Smooth muscle cell (in vitro differentiated cells): ENCODE data around the gene ZNF195. TPM values are rescaled to one million over a fixed set of nuclear protein-coding genes. Genes with fewer than 3 reads are reported as not detected.

Source experiments
- DNase-seq: peaks from one replicate; lab custom pipeline; 2025; ENCODE audit not compliant: unreplicated experiment; lab: John Stamatoyannopoulos, UW
- H2AFZ ChIP-seq: fragments of 200-600 bp; sonication (generic); 2 replicates; pipeline ENCODE4 v1.6.0; 2016; ENCODE audit warnings: antibody characterized with exemption, low read depth, mild to moderate bottlenecking
- H3F3A ChIP-seq: fragments of 200-600 bp; sonication (generic); 2 replicates; pipeline ENCODE4 v1.6.0; 2017; ENCODE audit warnings: antibody characterized with exemption, low read depth
- H3K27ac ChIP-seq: fragments of 200-600 bp; sonication (generic); 2 replicates; pipeline ENCODE4 v1.5.1; 2016; ENCODE audit warnings: low read depth, mild to moderate bottlenecking
- H3K27me3 ChIP-seq: fragments of 200-600 bp; sonication (generic); 2 replicates; pipeline ENCODE4 v1.6.1; 2016; ENCODE audit warnings: low read depth, mild to moderate bottlenecking
- H3K36me3 ChIP-seq: fragments of 200-600 bp; sonication (generic); 2 replicates; pipeline ENCODE4 v1.5.1; 2016; ENCODE audit warnings: low read depth
- H3K4me1 ChIP-seq: fragments of 200-600 bp; sonication (generic); 2 replicates; pipeline ENCODE4 v1.5.1; 2016; ENCODE audit warnings: low read depth
- H3K4me2 ChIP-seq: fragments of 200-600 bp; sonication (generic); 2 replicates; pipeline ENCODE4 v1.6.0; 2016; ENCODE audit warnings: mild to moderate bottlenecking
- H3K4me3 ChIP-seq: fragments of 200-600 bp; sonication (generic); 2 replicates; pipeline ENCODE4 v1.5.1; 2016; ENCODE audit warnings: mild to moderate bottlenecking
- H3K79me2 ChIP-seq: fragments of 200-600 bp; sonication (generic); 2 replicates; pipeline ENCODE4 v1.6.0; 2016; ENCODE audit warnings: low read depth, mild to moderate bottlenecking
- H3K9ac ChIP-seq: fragments of 200-600 bp; sonication (generic); 2 replicates; pipeline ENCODE4 v1.6.0; 2016; ENCODE audit warnings: low read depth
- H3K9me3 ChIP-seq: fragments of 200-600 bp; sonication (generic); replicated peaks from 2 replicates; pipeline ENCODE4 v1.5.1; 2016; ENCODE audit warnings: low read depth
- H4K20me1 ChIP-seq: fragments of 200-600 bp; sonication (generic); 2 replicates; pipeline ENCODE4 v1.6.0; 2016; ENCODE audit warnings: low read depth
- WGBS: methylation state at CpG from one replicate; pipeline ENCODE4 v1.1.7; 2016; ENCODE audit warnings: low lambda C conversion rate; 5-methylcytosine and 5-hydroxymethylcytosine counted together
- polyA plus RNA-seq: library from polyadenylated mRNA; unstranded; fragments of >200 nt; fragmentation: Nextera tagmentation; extraction: Ambion mirVana; gene quantifications from 2 replicates; pipeline ENCODE4 v1.2.1, GENCODE V29; 2016
- total RNA-seq: library from RNA; depleted of rRNA; stranded (reverse); fragments of >200 nt; gene quantifications from 2 replicates; pipeline ENCODE4 v1.2.3, GENCODE V29; 2014
- TF ChIP-seq, protein P1 (sequence below): fragments of 200-600 bp; sonication (generic); IDR thresholded peaks from 2 replicates; pipeline ENCODE4 v1.5.1; 2017; ENCODE audit warnings: borderline replicate concordance, mild to moderate bottlenecking, antibody characterized with exemption; ENCODE audit not compliant: insufficient read depth, poor library complexity, severe bottlenecking

Gene ZNF195
- total and polyA plus RNA-seq, 2 experiments from 2014 or later: 12.0 to 22.0 TPM

- Histone ChIP-seq H3K9ac (no peak overlapping the region), H3K27me3 (no peaks in the 10 kb centered on the region), H4K20me1 (peaks cover 37% of the 10 kb centered on the region), H3K27ac (peak overlapping the region; percentile 55), H3K4me2 (peak overlapping the region; percentile 43), H3K9me3 (no peaks in the 10 kb centered on the region), H3K79me2 (peaks cover 77% of the 10 kb centered on the region), H3K4me1 (peaks cover 30% of the 10 kb centered on the region), H3K4me3 (no peak overlapping the region), H3K36me3 (peaks cover 32% of the 10 kb centered on the region), H3F3A (no peaks in the 10 kb centered on the region), H2AFZ (no peak overlapping the region)
- WGBS: 64% methylated on average over 4 of the region's 4 CpGs
- TF ChIP-seq, protein P1, sequence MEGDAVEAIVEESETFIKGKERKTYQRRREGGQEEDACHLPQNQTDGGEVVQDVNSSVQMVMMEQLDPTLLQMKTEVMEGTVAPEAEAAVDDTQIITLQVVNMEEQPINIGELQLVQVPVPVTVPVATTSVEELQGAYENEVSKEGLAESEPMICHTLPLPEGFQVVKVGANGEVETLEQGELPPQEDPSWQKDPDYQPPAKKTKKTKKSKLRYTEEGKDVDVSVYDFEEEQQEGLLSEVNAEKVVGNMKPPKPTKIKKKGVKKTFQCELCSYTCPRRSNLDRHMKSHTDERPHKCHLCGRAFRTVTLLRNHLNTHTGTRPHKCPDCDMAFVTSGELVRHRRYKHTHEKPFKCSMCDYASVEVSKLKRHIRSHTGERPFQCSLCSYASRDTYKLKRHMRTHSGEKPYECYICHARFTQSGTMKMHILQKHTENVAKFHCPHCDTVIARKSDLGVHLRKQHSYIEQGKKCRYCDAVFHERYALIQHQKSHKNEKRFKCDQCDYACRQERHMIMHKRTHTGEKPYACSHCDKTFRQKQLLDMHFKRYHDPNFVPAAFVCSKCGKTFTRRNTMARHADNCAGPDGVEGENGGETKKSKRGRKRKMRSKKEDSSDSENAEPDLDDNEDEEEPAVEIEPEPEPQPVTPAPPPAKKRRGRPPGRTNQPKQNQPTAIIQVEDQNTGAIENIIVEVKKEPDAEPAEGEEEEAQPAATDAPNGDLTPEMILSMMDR: no peak
- DNase-seq: no peak
Observed at GRCh38 chr11:3375552-3375951, 3.4 kb downstream of the ZNF195 start.

DNA sequence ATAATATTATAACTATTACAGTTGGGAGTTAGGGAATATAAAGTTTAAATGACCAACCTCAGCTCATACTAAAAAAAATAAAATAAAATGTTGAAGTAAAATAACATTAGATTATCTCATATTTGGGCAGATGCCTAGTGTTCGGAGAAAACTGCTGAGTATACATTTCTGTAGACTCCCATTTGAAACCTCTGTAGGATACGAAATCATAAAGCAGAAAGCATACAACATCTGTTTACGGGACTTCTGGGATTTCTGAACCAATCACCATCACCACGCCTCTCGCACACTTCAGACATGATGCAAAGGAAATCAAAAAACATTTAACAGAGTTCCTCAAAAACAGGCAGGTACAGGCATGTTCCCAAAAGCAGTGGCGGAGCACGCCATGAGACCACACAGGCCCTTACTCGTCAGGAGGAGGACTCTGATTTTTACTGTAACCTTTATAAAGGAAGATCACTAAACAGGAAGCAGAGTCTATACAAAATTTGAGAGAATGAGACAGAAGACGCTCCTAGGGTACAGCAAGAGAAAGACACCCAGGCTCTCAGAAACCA, 8.6 kb downstream of the ZNF195 start:
- Histone ChIP-seq H3K27ac (peak overlapping the region; percentile 37), H3K36me3 (peaks cover 79% of the 10 kb centered on the region), H3K4me2 (no peak overlapping the region)

GRCh38 chr11:3369366-3369765, 9.6 kb downstream of the ZNF195 start:
- H3F3A ChIP-seq: no peaks in the 10 kb centered on the region
- H3K27ac ChIP-seq: no peak overlapping the region
- no peak overlapping the region for H3K4me3 ChIP-seq
- peaks cover 54% of the 10 kb centered on the region for H3K79me2 ChIP-seq
- H2AFZ ChIP-seq: no peak overlapping the region
- H3K4me1 ChIP-seq: no peaks in the 10 kb centered on the region
- peaks cover 11% of the 10 kb centered on the region for H4K20me1 ChIP-seq
- H3K9me3 ChIP-seq: peaks cover 34% of the 10 kb centered on the region
- TF ChIP-seq, protein P1: no peak
- no peaks in the 10 kb centered on the region for H3K27me3 ChIP-seq
- no peak overlapping the region for H3K4me2 ChIP-seq
- H3K36me3 ChIP-seq: peaks cover 89% of the 10 kb centered on the region
- WGBS: 99% methylated on average over 6 of the region's 6 CpGs
- DNase-seq: no peak
- no peak overlapping the region for H3K9ac ChIP-seq

More for the DNA sequence above, 8.6 kb downstream of the ZNF195 start:
- Histone ChIP-seq H3K27me3 (no peaks in the 10 kb centered on the region), H3K9me3 (peaks cover 23% of the 10 kb centered on the region), H3K79me2 (peaks cover 56% of the 10 kb centered on the region), H2AFZ (no peak overlapping the region), H4K20me1 (peaks cover 21% of the 10 kb centered on the region), H3K9ac (no peak overlapping the region), H3K4me1 (peaks cover 3% of the 10 kb centered on the region), H3F3A (no peaks in the 10 kb centered on the region), H3K4me3 (no peak overlapping the region)
- no peak for DNase-seq
- TF ChIP-seq, protein P1: no peak
- WGBS: 92% methylated on average over 9 of the region's 9 CpGs

GRCh38 chr11:3368199-3368598, 10.7 kb downstream of the ZNF195 start:
- H3K4me2 ChIP-seq: no peak overlapping the region
- no peaks in the 10 kb centered on the region for H3K27me3 ChIP-seq
- H3K4me3 ChIP-seq: no peak overlapping the region
- TF ChIP-seq, protein P1: no peak
- no peak overlapping the region for H2AFZ ChIP-seq
- H3K4me1 ChIP-seq: no peaks in the 10 kb centered on the region
- DNase-seq: no peak
- 76% methylated on average over 3 of the region's 3 CpGs for WGBS
- H4K20me1 ChIP-seq: peaks cover under 1% of the 10 kb centered on the region
- no peaks in the 10 kb centered on the region for H3F3A ChIP-seq
- peaks cover 46% of the 10 kb centered on the region for H3K79me2 ChIP-seq
- peaks cover 45% of the 10 kb centered on the region for H3K9me3 ChIP-seq
- no peak overlapping the region for H3K9ac ChIP-seq
- H3K27ac ChIP-seq: no peak overlapping the region
- H3K36me3 ChIP-seq: peaks cover 98% of the 10 kb centered on the region
